ENCODE measurements around the gene AARS1.
"Not testable (repeated sequence)": the region's sequence is repeated elsewhere in the genome, so short reads cannot be mapped to it uniquely, and the experiment has no call there.

AARS1 gene

GRCh38 chr16:70270176-70270575 lies 19.1 kb downstream of the AARS1 start:
- no peak for DNase-seq

GRCh38 chr16:70269471-70269870 lies 19.8 kb downstream of the AARS1 start:
- no peak for DNase-seq

GRCh38 chr16:70267922-70268321 lies 21.4 kb downstream of the AARS1 start:
- DNase-seq: not testable (repeated sequence)

GRCh38 chr16:70267516-70267915 lies 21.8 kb downstream of the AARS1 start:
- DNase-seq: no peak

- DNase-seq: not testable (repeated sequence)
Measured at GRCh38 chr16:70259903-70260302, 29.4 kb downstream of the AARS1 start.

GRCh38 chr16:70258946-70259345 lies 30.4 kb downstream of the AARS1 start:
- no peak for DNase-seq

GRCh38 chr16:70258065-70258464 lies 31.2 kb downstream of the AARS1 start:
- no peak for DNase-seq

- DNase-seq: no peak
Measured at GRCh38 chr16:70257391-70257790, 31.9 kb downstream of the AARS1 start.

- no peak for DNase-seq
Measured at GRCh38 chr16:70255574-70255973, 33.7 kb downstream of the AARS1 start.

- DNase-seq: no peak
Measured at GRCh38 chr16:70254965-70255286, 34.4 kb downstream of the AARS1 start.

- no peak for DNase-seq
Measured at GRCh38 chr16:70254180-70254964, 34.9 kb downstream of the AARS1 start.

- DNase-seq: no peak
Measured at GRCh38 chr16:70253291-70254106, 35.8 kb downstream of the AARS1 start.

GRCh38 chr16:70252355-70252988 lies 36.8 kb downstream of the AARS1 start:
- DNase-seq: no peak

GRCh38 chr16:70251629-70252354 lies 37.5 kb downstream of the AARS1 start, which contains the start of gene EXOSC6:
Gene EXOSC6 (minus strand): TSS chr16:70251940. CDS start chr16:70251900, 40 bp downstream.
- DNase-seq: peak; percentile 72

- DNase-seq: no peak
Measured at GRCh38 chr16:70250748-70251628, 38.3 kb downstream of the AARS1 start.

GRCh38 chr16:70249697-70250096 lies 39.6 kb downstream of the AARS1 start:
- DNase-seq: not testable (repeated sequence)

GRCh38 chr16:70238773-70239172 lies 50.5 kb downstream of the AARS1 start:
- DNase-seq: not testable (repeated sequence)

GRCh38 chr16:70231831-70232230 lies 57.5 kb downstream of the AARS1 start:
- not testable (repeated sequence) for DNase-seq

GRCh38 chr16:70226024-70226423 lies 63.3 kb downstream of the AARS1 start:
- DNase-seq: not testable (repeated sequence)

GRCh38 chr16:70225430-70225829 lies 63.9 kb downstream of the AARS1 start:
- DNase-seq: not testable (repeated sequence)

- DNase-seq: not testable (repeated sequence)
Measured at GRCh38 chr16:70224645-70225044, 64.7 kb downstream of the AARS1 start.
